HG03378 (cell line): ENCODE data around the gene MRPL21.

ENCODE experiments used
- ATAC-seq: cut with Tn5 transposase; IDR thresholded peaks from one replicate; pipeline ENCODE4 v1.9.1; 2021; ENCODE audit warnings: mild to moderate bottlenecking, moderate library complexity; ENCODE audit not compliant: unreplicated experiment

MRPL21 gene

GRCh38 chr11:68903288-68904247 lies at the start of gene MRPL21, which contains the start of gene IGHMBP2:
TSS of gene MRPL21 (minus strand) at chr11:68903832. CDS start at chr11:68903810, 22 bp downstream.
TSS of gene IGHMBP2 (plus strand) at chr11:68903891. CDS start at chr11:68903953, 62 bp downstream.
- ATAC-seq = peak; percentile 51

- no peak for ATAC-seq
These were observed 47.1 kb upstream of the MRPL21 start for GRCh38 chr11:68950762-68951161.

GRCh38 chr11:68950270-68950669 lies 46.6 kb upstream of the MRPL21 start:
- ATAC-seq = no peak

GRCh38 chr11:68948935-68949334 lies 45.3 kb upstream of the MRPL21 start:
- no peak for ATAC-seq

- ATAC-seq = no peak
These were observed 44.9 kb upstream of the MRPL21 start for GRCh38 chr11:68948496-68948895.

- ATAC-seq = no peak
These were observed 43.5 kb upstream of the MRPL21 start for GRCh38 chr11:68947151-68947550.

- no peak for ATAC-seq
These were observed 42.9 kb upstream of the MRPL21 start for GRCh38 chr11:68946416-68947090.

GRCh38 chr11:68942751-68943271 lies 39.2 kb upstream of the MRPL21 start:
- no peak for ATAC-seq

GRCh38 chr11:68942095-68942620 lies 38.5 kb upstream of the MRPL21 start:
- ATAC-seq = no peak

- no peak for ATAC-seq
These were observed 37.9 kb upstream of the MRPL21 start for GRCh38 chr11:68941324-68942094.

GRCh38 chr11:68940651-68941323 lies 37.2 kb upstream of the MRPL21 start:
- ATAC-seq = no peak

GRCh38 chr11:68939583-68940555 lies 36.2 kb upstream of the MRPL21 start:
- no peak for ATAC-seq

GRCh38 chr11:68938816-68939582 lies 35.4 kb upstream of the MRPL21 start:
- no peak for ATAC-seq

- no peak for ATAC-seq
These were observed 34.5 kb upstream of the MRPL21 start for GRCh38 chr11:68938088-68938487.

GRCh38 chr11:68936676-68937620 lies 33.3 kb upstream of the MRPL21 start:
- ATAC-seq = no peak

GRCh38 chr11:68936358-68936636 lies 32.7 kb upstream of the MRPL21 start:
- no peak for ATAC-seq
